AG09319 (cell line): Measurements from ENCODE around the gene MRPL4.

ENCODE experiments used
- DNase-seq: peaks from one replicate; pipeline ENCODE4 v3.0.0-alpha.2; 2010; ENCODE audit warnings: low read depth; ENCODE audit errors: extremely low read depth
- TF ChIP-seq, protein P1 (sequence below): IDR thresholded peaks from 2 replicates; pipeline ENCODE4 v1.5.1; 2011; ENCODE audit warnings: low read depth, mild to moderate bottlenecking, inconsistent platforms, low read length, moderate library complexity

Gene MRPL4

DNA sequence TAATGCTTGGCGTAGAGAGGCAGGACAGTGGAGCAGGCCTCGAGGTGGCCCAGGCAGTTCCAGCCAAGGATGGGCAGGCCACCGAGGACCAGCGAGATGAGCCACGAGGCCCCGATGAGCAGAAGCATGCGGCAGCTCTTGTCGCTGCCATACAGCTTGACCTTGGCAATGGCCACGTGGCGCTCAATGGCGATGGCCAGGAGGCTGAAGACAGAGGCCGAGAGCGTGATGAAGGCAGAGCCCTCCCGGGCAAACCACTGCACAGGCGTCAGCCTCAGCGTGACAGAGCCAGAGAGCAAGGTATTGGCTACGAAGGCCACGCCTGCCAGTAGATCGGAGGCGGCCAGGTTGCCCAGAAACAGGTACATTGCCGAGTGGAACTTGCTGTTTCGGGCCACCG is 27.7 kb upstream of the MRPL4 start:
- TF ChIP-seq, protein P1, sequence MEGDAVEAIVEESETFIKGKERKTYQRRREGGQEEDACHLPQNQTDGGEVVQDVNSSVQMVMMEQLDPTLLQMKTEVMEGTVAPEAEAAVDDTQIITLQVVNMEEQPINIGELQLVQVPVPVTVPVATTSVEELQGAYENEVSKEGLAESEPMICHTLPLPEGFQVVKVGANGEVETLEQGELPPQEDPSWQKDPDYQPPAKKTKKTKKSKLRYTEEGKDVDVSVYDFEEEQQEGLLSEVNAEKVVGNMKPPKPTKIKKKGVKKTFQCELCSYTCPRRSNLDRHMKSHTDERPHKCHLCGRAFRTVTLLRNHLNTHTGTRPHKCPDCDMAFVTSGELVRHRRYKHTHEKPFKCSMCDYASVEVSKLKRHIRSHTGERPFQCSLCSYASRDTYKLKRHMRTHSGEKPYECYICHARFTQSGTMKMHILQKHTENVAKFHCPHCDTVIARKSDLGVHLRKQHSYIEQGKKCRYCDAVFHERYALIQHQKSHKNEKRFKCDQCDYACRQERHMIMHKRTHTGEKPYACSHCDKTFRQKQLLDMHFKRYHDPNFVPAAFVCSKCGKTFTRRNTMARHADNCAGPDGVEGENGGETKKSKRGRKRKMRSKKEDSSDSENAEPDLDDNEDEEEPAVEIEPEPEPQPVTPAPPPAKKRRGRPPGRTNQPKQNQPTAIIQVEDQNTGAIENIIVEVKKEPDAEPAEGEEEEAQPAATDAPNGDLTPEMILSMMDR: no peak
- DNase-seq: no peak

DNA sequence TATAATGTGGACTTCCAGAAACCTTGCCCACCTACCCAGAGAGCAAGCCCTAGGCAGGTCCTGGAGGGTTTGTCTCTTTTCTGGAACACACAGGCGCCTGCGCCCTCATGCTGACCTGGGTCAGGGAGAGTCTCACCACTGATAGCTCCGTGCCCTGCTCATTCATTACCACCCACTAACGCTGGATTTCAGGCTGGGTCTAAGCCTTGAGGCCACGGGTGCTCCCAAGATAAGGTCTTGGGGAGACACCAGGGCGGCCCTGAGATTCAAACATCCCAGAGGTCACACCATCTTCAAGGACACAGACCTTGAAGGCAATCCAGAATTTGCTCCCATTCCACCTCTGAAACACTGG is 26.0 kb upstream of the MRPL4 start:
- no peak for DNase-seq
- TF ChIP-seq, protein P1: no peak

DNA sequence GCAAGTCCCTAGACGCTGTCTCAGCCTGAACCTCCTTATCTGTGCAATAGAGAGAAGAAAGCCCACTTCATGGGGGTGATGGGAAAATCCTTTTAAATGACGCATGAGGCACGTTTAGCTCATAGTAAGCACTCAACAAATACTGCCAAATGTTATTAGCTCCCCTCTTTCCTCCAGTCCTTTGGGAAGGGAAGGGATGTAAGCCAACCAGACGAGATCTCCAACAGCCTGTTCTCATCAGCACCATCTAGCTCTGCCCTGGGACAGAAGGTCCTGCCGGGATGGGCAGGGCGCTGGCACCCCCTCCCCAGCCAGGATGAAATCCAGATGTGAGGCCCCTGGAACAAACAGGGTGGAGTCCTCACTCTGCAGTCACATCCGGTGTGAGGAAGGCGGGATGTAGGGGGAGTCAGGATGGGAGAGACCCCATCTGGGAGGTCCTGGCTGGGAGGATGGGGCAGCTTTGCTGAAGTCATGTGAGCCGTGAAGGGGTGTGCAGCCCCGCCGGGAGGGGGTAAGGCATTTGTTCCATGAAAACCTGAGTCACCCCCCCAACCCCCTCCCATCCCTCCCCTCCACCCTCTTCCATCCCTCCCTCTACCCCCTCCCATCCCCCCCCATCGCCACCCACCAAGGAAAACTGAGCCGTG is 25.5 kb upstream of the MRPL4 start:
- TF ChIP-seq, protein P1: no peak; the same call in 1 of the 2 replicates
- peak; percentile 91 for DNase-seq

DNA sequence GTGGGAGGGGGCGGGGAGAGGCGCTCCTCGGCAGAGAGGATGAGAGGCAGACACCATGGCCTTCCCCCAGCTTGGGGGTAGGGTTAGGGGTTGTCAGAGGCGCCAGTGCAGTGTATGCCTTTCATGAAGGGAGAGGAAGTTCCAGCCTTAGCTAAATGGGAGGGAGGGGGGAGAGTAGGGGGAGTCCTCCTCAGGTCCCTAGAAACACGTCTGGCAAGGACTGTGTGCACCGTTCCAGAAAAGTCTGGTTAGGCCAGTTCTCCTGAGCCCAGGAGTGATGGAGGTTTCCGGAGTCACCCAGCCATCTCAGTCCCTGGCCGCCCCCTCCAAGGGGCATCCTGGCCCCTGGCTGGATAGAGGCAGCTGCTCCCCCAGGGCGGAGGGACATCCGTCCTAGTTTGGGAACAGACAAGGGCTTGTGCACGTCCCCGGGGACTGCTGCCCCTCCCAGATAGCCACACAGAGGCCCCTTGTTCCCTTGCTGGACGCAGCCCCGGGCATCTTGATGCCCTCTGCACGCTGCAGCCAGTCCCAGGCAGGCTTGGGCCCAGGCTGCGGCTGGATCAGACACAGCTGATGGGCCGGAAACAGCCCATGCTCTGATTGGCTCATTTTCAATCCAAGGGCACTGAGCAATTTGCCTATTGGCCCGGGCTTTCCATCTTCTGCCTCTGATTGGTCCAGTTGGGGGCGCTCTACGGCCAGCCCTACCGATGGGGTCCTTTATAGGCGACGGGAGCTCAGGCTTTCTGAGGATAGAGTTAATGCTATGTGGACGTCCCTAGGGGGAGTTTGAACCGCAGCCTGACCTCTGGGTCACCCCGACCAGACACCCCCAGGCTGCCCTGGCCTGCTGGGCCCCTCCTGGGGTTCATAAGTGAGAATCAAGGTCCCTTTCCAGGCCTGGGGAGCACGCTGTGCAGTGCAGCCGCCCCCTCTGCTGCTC is 24.7 kb upstream of the MRPL4 start:
- no peak for DNase-seq
- TF ChIP-seq, protein P1: peak; percentile 8

DNA sequence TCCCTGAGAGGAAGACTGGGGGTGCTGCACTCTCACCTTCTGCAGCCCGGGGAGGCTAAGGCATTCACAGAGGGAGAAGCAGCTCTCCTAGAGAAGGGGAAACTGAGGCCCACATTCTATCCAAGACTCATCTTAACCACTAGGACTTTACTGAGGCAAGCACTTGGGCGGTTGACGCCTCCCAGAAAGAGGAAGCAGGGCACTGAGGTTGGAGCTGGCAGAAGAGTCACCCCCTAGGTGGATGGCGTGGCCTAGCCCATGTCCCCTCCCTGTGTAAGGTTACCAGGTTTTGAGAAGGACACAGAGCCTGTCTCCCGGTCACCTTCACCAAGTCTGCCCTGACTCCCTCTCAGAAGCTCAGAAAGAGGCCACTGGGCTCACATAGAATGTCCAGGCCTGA is 23.6 kb upstream of the MRPL4 start:
- TF ChIP-seq, protein P1: no peak
- DNase-seq: no peak

DNA sequence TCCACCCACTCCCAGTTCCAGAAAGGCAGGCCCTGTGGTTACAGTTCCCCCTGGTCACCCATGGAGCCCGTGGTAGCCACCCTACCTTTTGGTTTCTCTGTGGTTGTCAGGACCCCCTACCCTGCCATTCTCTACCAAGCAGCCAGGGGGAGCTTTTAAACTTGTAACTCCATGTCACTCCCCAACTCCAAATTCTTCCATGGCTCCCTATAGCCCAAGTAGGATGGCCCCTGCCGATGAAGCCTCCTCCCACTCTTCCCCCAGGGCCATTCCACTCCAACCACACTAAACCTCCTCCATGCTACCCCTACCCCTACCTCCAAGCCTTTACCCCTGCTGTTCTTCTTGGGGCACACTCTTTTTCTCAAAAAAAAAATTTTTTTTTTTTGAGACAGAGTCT is 23.1 kb upstream of the MRPL4 start:
- no peak for DNase-seq
- TF ChIP-seq, protein P1: peak; percentile 56
